SKM-1 treated with dmso at 0.1 percent for 144 hours (cell line): ENCODE results near the gene DGKG.
A peak's percentile ranks its signal among the peaks of the same experiment; 100 is the strongest.

ENCODE experiments used
- DNase-seq: peaks from one replicate; lab custom pipeline; 2025; ENCODE audit not compliant: unreplicated experiment; lab: John Stamatoyannopoulos, UW

The DGKG gene

DNA sequence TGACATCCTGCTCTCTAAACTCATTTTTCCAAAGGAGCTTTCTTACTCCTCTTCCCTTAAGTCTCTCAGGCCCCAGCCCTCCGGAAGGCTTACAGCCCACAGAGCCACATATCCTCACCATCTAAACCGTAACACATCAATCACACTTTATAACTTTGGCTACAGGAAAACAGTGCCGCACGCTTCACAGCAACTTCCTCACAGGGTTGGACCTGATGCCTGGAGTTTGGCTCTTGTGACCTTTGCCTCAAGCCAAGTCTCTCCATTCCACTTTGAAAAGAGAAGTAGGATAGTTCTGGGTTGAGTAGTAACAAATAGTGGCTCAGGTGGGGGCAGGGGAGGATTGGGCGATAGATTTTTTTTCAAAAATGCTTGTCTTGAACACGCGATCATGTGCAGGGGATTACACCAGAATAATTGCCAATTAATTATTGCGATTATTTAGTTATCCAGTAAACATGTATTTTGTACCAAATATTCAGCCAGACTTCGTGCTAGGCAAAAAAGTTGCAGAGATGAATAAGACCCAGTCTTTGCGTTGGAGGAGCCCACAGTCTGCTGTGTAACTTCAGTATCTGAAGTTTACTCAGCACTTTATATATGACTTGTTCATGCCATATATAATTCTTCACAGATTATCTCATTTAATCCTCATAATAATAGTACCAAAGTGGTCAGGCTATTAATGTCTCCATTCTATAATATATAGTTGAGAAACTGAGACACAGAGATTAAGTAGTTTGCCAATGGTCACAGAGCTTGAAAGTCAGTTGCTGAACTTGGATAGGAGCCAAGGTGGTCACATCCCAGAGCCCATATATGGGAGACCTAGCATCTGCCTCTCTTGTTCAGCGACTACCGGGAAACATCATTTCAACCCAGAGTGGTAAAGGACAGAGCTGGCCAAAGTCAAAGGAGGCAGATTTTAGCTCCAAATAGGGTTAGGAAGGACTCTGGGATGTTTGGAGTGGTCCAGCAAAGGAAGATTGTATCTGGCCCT, 250.8 kb downstream of the DGKG start:
- DNase-seq: peak; percentile 58

DNA sequence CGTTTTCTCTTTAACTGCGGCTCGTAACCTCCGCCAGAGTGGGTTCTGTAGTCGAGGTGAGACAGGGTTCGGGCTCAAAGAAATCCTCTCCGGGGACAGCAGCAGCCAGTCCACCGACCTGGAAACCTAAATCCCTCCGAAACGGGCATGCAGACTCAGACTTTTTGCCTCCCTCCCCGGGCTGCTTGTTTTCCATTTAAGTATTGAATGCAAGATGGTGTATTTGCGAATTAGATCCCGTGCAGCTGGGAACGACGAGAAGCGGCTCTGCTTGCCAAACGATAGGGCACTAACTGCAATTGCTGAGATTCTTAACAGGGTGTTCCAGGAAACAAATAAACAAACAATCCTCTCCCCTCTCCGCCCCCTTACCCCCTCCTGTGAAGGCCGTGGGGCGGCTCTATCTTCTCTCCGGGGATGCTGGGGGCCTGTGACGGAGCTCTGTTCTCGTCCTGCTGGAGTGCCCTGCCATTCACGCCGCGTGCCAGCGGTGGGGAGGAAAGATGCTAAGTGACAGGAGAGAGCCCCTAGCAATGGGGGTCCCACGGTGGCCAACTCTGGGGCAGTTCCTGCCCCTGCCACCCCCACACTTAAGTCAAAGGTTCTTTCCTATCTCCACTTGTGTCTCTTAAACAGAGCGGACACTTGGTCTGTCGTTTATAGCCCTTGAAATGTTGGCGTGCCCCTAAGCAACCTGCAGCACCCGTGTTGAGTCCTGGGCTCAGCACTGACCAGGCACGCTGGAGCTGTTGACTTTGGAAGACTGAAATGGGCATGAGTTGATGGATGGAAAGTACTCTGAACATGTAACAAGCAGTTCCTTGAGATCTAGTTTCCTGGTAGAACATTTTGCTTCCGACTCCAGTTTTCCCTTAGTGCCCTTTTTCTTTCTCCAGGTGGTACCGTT, 251.9 kb downstream of the DGKG start:
- no peak for DNase-seq

DNA sequence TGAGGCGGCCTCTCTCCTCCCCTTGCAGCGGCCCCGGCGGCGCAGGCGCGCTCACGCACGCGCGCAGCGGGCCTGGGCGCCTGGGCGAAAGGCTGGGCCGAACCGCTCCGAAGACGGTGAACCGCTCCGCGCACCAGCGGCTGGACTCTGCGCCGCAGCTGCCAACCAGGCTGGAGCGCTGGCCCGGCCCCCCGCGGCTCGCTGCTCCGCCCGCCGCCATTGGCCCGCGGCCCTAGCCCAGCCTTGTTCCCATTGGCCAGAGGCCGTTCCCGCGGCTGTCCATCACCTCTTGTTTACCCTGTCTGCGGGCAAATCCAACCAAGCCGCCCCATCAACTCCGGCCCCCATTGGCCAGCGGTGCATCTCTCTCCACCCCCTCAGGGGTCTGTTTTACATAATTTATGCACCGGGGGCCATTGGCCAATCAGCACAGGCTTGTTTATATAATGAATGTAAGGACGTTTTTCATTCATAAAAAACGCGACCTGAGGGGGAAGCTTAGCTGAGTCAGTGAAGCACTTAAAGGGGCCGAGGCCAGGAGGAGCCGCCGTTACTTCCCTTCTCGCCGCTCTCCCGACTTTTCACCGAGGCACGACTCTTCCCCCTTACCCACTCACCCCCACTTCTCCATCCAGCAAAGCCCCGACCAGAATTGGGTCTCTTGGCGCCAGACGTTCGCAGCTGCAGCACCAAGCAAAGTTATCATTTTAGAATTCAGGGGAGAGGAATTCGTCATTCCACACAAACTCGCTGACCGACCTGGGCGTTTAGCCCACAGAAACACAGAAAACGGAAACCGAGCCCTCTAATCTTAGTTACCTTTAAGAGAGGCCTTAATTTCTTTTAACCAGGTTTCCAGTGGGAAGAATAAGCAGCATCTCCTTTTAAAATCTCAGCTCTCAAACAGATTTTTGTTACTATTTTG, 252.8 kb downstream of the DGKG start, which contains the start of gene ETV5:
TSS of gene ETV5 (minus strand) at position 149 of the 925 bp plus-strand sequence. CDS start 3,221 bp downstream, outside the sequence.
- DNase-seq: peak; percentile 99

DNA sequence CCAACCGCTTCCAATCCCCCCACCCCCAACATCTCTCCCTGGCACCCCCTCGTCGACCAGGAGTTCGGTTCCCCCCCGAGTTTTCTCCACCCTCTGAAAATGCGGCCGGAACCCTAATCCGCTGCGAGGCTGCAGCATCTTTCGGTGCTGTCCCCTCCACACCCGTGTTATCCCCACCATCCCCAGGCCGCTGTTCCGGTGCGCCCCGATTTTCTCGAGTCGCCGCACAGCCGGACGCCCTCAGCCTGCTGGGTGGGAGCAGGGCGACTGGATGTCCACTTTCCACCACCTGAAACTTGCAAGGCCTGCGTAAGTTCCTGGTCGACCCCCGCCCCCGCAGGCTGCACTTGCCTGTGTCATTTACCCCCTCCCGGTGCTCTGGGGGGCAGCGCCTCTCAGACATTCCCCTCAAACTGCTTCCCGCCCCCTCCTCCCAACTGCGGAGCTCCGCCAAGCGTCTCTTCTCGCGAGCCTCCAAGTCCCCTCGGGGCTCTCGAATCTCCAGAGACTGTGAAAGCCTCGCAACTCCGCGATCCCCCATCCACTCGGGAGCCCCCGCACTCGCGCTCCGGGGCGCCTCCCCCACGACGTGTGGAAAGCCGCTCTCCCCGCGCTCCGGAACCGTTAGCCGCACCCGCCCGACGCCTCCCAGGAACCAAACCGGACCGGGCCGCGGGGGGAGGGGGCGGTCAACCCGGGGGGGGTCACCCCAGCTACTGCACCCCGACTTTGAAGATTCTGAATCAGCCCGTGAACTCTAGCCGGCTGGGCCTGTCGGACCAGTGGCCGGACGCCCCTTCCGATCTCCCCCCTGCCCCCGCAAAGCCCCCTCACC, 253.7 kb downstream of the DGKG start:
- no peak for DNase-seq

DNA sequence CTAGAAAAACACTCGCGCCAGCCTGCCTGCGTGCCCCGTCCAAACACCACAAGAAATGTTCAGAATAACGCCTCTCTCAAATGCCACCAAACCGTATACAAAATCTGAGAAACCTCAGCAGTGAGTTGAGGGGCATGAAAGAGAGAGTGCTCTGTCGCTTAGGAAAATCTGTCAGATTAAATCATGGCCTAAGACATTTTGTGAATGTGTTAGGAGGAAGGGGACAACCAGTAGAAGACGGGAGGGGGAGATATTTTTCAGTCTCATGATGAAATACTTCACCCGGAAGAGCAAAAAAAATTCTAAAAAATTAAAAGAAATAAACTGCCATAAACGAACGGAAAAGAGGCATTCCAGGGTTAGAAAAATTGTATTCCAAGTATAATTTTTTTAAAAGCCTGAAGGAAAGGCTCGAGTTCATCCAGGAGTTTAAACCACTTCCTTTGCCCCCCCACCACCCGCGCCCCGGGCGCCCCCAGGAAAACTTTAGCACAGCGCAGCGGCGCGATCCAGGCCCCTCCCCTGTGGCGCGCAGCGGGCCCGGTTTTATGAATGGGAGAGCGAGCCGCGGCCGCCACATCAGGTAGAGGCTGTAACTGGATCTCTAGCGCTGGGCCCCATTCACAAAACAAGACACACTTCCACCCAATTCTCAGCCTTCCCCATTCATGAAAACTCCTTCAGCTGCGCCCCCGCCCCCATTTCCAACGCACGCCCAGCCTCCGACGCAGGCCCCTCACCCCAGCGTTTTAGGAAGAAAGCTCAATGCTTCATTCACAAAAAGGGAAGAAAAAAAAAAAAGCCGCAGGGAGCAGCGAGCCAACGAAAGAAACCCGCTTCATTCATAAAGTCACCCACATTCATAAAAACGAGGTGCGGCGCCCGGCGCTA, 254.6 kb downstream of the DGKG start:
- DNase-seq: peak; percentile 65

DNA sequence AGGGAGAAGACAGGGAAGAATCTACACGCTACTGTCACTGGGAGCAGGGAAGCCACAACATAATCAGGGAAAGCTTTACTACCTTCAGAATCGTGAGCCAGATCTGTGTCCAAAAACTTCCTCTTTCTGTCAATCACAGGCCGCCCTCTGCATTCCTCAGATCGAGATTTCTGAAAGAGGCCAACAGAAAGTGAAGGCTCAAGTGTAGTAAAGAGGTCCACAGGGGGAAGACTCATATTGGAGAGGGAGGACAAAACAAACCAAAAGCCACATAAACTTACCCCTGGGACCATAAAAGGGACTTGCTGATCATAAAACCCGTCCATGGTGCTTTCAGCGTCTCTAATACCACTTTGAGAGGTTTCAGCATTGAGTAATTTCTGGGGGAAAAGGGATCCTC, 256.5 kb downstream of the DGKG start:
- no peak for DNase-seq

DNA sequence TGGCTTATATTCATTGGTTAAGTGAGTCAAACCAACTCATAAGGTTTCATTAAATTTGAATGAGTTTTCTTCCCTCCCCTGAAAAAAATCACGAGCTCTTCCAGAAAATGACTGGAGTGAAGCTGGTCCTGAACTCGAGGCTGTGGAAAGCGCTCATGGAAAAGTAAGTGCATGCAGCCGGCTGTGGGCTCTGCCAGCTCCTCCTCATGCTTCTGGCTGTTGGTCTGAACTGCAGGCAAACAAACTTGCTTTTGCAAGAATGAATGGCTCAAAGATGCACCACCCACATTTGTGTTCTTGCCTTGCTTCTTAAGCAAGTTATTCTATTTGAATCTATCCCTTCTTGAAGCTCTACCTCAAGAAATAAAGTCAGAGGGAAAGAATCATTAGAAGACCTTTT, 259.3 kb downstream of the DGKG start:
- no peak for DNase-seq

DNA sequence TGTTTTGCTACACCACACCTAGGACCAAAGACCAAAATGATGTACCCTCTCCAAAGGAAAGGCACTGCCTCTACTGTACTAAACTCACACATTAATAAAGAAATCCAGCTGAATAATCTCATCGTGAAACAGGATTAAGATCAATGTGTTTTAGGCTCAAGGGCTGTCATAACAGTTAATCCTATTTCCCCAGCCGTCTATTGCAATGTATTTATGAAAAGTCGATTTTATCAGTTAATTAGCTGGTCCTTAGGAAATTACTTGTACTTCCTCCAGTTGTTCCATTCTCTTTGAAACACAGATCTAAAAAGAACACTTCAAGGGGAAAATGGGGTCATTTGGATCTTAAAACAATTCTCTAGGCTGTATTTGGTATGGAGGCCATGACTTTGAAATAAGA, 261.6 kb downstream of the DGKG start:
- no peak for DNase-seq

DNA sequence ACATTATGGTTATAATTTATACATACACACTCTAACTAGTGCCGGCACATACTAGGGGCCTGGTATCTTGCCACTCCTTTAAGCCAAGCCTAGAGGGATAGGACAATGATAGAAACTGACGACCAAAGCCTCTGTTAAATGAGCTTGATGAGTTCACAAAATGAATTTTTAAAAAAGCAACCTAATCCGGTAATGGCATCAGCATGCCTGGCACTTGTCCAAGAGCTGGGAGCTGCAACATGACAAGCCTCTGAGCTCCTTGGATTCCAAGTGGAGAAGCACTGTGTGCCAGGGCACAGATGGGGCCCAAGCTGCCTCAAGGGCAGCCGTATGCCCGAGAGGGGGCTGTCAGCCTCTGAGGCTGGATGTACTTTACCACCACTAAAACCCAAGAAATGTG, 262.9 kb downstream of the DGKG start:
- no peak for DNase-seq

DNA sequence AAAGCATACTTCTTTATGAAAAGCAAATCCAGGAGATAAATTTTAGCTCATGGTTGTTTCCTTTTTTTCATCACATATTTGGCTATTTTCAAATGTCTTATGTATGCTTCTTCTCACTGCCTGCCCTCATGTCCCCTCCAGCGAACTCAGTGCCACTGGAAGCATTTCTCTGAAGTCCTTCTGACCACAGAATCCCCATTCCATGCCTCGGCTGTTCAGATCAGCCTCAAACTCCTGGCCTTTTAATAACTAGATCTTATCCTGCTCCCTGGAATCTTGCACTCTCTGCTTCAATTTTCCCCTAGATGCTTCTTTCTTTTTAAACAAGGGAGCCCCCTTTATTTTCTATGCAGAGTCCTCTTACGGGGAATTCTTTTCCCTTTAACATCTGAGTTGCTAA, 263.3 kb downstream of the DGKG start:
- no peak for DNase-seq

DNA sequence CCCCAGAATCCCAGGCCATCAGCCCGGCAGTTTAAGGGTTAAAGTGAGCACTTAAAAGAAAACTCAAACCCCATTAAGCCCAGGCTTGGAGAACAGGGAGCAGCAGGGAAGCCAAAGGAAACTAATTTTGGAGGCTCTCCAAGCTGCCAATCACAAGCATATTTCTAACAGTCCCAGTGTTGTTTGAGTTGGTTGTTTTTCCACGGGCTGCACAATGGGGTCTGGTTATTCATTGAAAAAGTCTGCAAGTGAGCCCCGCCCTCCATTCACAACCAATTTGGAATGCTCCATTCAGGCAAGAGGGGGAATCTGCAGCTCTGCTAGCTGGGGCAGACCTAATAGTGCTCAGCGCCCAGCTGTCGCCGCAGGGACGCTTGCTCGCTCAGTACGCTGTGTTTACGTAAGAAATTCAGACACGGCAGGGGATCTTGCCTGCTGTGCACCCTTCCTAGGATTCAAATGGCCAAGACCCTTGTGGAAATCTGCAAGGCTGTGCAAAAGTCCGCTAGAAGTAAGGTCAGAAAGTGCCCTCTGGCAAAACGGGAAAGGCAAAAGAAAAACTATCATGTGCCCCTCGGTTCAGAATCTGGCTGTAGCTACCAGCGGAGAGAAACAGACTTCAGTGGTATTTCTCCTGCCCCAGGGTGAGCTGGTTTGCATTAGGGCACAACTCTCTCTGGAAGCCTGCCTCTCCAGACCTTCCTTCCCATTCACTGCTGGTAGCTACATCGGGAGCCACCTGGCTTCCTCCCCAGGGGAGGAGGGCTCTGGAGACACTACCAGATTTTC, 264.2 kb downstream of the DGKG start:
- no peak for DNase-seq

DNA sequence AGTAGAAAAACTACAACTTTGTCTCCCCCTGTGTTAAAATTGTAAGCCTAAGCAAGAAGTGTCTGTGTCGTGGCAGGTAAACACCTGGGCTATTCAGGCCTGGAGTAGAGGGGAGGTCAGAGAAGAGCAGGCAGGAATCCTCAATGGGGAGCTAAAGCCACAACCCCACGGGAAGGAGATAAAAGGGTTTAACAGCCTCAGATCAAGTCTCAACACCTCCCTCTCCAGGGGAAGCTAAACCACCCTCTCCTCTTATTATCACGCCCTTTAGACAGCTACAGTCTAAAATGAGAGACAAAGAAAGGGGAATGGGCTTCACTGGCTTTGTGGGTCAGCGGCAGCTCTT, 264.7 kb downstream of the DGKG start:
- DNase-seq: no peak
